H9 (cell line): ENCODE results near the gene KCNMB3. TPM values are rescaled to one million over a fixed set of nuclear protein-coding genes. Genes with fewer than 3 reads are reported as not detected.

Source experiments
- DNase-seq: peaks from one replicate; pipeline ENCODE4 v3.0.0-alpha.2; 2017
- H2AFZ ChIP-seq: one replicate; pipeline ENCODE4 v1.6.1; 2013; ENCODE audit warnings: mild to moderate bottlenecking, low read length, control low read depth, moderate library complexity
- H2AK5ac ChIP-seq: 2 replicates; pipeline ENCODE4 v1.6.1; 2013; ENCODE audit warnings: low read length, control low read depth, mixed read lengths; ENCODE audit not compliant: insufficient read length
- H2BK120ac ChIP-seq: one replicate; pipeline ENCODE4 v1.6.1; 2013; ENCODE audit warnings: low read depth, mild to moderate bottlenecking, low read length, control low read depth, inconsistent platforms; ENCODE audit not compliant: poor library complexity, severe bottlenecking
- H2BK12ac ChIP-seq: 2 replicates; pipeline ENCODE4 v1.6.1; 2013; ENCODE audit warnings: low read length, control low read depth, mixed read lengths, low read depth; ENCODE audit not compliant: insufficient read length
- H2BK15ac ChIP-seq: 2 replicates; pipeline ENCODE4 v1.6.1; 2013; ENCODE audit warnings: low read depth, low read length, control low read depth
- H2BK20ac ChIP-seq: one replicate; pipeline ENCODE4 v1.6.1; 2013; ENCODE audit warnings: low read depth, mild to moderate bottlenecking, low read length, control low read depth, inconsistent platforms; ENCODE audit not compliant: poor library complexity, severe bottlenecking
- H2BK5ac ChIP-seq: 2 replicates; pipeline ENCODE4 v1.6.1; 2013; ENCODE audit warnings: low read length, control low read depth, mixed read lengths; ENCODE audit not compliant: insufficient read length
- H3K14ac ChIP-seq: 2 replicates; pipeline ENCODE4 v1.6.1; 2013; ENCODE audit warnings: low read length, control low read depth; ENCODE audit not compliant: insufficient read depth
- H3K18ac ChIP-seq: 2 replicates; pipeline ENCODE4 v1.6.1; 2013; ENCODE audit warnings: low read depth, mild to moderate bottlenecking, mixed read lengths, low read length, control low read depth; ENCODE audit not compliant: insufficient read length
- H3K23ac ChIP-seq: 2 replicates; pipeline ENCODE4 v1.6.1; 2013; ENCODE audit warnings: low read length, control low read depth, mixed read lengths, low read depth; ENCODE audit not compliant: insufficient read length
- H3K23me2 ChIP-seq: 2 replicates; pipeline ENCODE4 v1.6.1; 2013; ENCODE audit warnings: low read depth, mild to moderate bottlenecking, mixed read lengths, low read length, control low read depth; ENCODE audit not compliant: insufficient read length, poor library complexity, severe bottlenecking
- H3K27ac ChIP-seq: 2 replicates; pipeline ENCODE4 v1.5.1; 2013; ENCODE audit warnings: low read length, control low read depth, mixed read lengths, low read depth; ENCODE audit not compliant: insufficient read length
- H3K27me3 ChIP-seq: 2 replicates; pipeline ENCODE4 v1.6.1; 2013; ENCODE audit warnings: low read length, control low read depth, inconsistent platforms; ENCODE audit not compliant: insufficient read depth
- H3K4ac ChIP-seq: 2 replicates; pipeline ENCODE4 v1.6.1; 2013; ENCODE audit warnings: low read depth, mild to moderate bottlenecking, control low read depth, inconsistent platforms, low read length, moderate library complexity
- H3K4me1 ChIP-seq: 2 replicates; pipeline ENCODE4 v1.6.1; 2013; ENCODE audit warnings: low read length, control low read depth, inconsistent platforms; ENCODE audit not compliant: insufficient read depth
- H3K4me2 ChIP-seq: 2 replicates; pipeline ENCODE4 v1.6.1; 2013; ENCODE audit warnings: low read length, control low read depth, mixed read lengths; ENCODE audit not compliant: insufficient read length, insufficient read depth
- H3K56ac ChIP-seq: 2 replicates; pipeline ENCODE4 v1.6.1; 2013; ENCODE audit warnings: low read depth, mild to moderate bottlenecking, mixed read lengths, low read length, control low read depth; ENCODE audit not compliant: insufficient read length
- H3K79me1 ChIP-seq: 2 replicates; pipeline ENCODE4 v1.6.1; 2013; ENCODE audit warnings: low read depth, mild to moderate bottlenecking, moderate library complexity, low read length, control low read depth, inconsistent platforms; ENCODE audit not compliant: insufficient read depth, poor library complexity, severe bottlenecking
- H3K79me2 ChIP-seq: 2 replicates; pipeline ENCODE4 v1.6.1; 2013; ENCODE audit warnings: low read length, control low read depth, inconsistent platforms; ENCODE audit not compliant: insufficient read depth
- H3K9ac ChIP-seq: 2 replicates; pipeline ENCODE4 v1.6.1; 2013; ENCODE audit warnings: low read length, control low read depth, mixed read lengths; ENCODE audit not compliant: insufficient read length; ENCODE audit errors: extremely low read depth
- H3K9me3 ChIP-seq: one replicate; pipeline ENCODE4 v1.6.1; 2013; ENCODE audit warnings: low read depth, low read length, inconsistent platforms; ENCODE audit not compliant: control insufficient read depth
- H3T11ph ChIP-seq: one replicate; pipeline ENCODE4 v1.6.1; 2013; ENCODE audit warnings: mild to moderate bottlenecking, low read length, control low read depth, inconsistent platforms
- H4K20me1 ChIP-seq: one replicate; pipeline ENCODE4 v1.6.1; 2013; ENCODE audit not compliant: control insufficient read depth, insufficient read length, insufficient read depth
- H4K5ac ChIP-seq: 2 replicates; pipeline ENCODE4 v1.6.1; 2013; ENCODE audit warnings: low read depth, mild to moderate bottlenecking, mixed read lengths, low read length, control low read depth; ENCODE audit not compliant: insufficient read length
- H4K8ac ChIP-seq: replicated peaks from 2 replicates; pipeline ENCODE4 v1.6.1; 2013; ENCODE audit warnings: low read length, control low read depth, mixed read lengths, low read depth; ENCODE audit not compliant: insufficient read length
- H4K91ac ChIP-seq: 2 replicates; pipeline ENCODE4 v1.6.1; 2013; ENCODE audit warnings: low read depth, mild to moderate bottlenecking, moderate library complexity, mixed read lengths, low read length, control low read depth; ENCODE audit not compliant: insufficient read length
- H3K27ac Mint-ChIP-seq, 3 experiments: 2 replicates in 2 of 3; 3 replicates in 1 of 3; pipeline ENCODE4 v1.8.0; 2020 to 2021; ENCODE audit warnings: mixed read lengths in 3 of 3, mild to moderate bottlenecking in 1 of 3, moderate library complexity in 1 of 3
- H3K27me3 Mint-ChIP-seq: 2 replicates; pipeline ENCODE4 v1.8.0; 2021; ENCODE audit warnings: low read depth, mild to moderate bottlenecking, moderate library complexity, mixed read lengths
- H3K36me3 Mint-ChIP-seq, 3 experiments: 2 replicates in 2 of 3; 3 replicates in 1 of 3; pipeline ENCODE4 v1.8.0; 2020 to 2021; ENCODE audit warnings: low read depth in 3 of 3, mixed read lengths in 3 of 3; ENCODE audit not compliant: insufficient read depth in 1 of 3
- H3K4me1 Mint-ChIP-seq, 2 experiments: 2 replicates each; pipeline ENCODE4 v1.8.0; 2020; ENCODE audit warnings: mixed read lengths in 2 of 2
- H3K4me3 Mint-ChIP-seq, 2 experiments: 2 replicates in 1 of 2; 3 replicates in 1 of 2; pipeline ENCODE4 v1.8.0; 2020 to 2021; ENCODE audit warnings: mild to moderate bottlenecking in 2 of 2, mixed read lengths in 2 of 2, moderate library complexity in 1 of 2
- H3K9me3 Mint-ChIP-seq, 2 experiments: 2 replicates in 1 of 2; 3 replicates in 1 of 2; pipeline ENCODE4 v1.8.0; 2020; ENCODE audit warnings: mild to moderate bottlenecking in 2 of 2, mixed read lengths in 2 of 2, moderate library complexity in 1 of 2
- WGBS: extraction: QIAGEN DNeasy Blood & Tissue Kit; methylation state at CpG from one replicate; pipeline ENCODE4 v1.1.7; 2013; ENCODE audit warnings: missing lambda C conversion rate, low lambda C conversion rate, mixed read lengths; ENCODE audit not compliant: insufficient read length; ENCODE audit errors: extremely low coverage; 5-methylcytosine and 5-hydroxymethylcytosine counted together
- total RNA-seq: library from RNA; stranded (reverse); gene quantifications from 2 replicates; pipeline ENCODE4 v1.2.1, GENCODE V29; 2021
- TF ChIP-seq, protein P1 (sequence below): fragments of 200-600 bp; sonication (generic); conservative IDR thresholded peaks from 3 replicates; pipeline ENCODE4 v1.8.0; 2021; ENCODE audit warnings: antibody characterized with exemption, mild to moderate bottlenecking

Gene KCNMB3
- total RNA-seq, 1 experiment from 2014 or later = 1.6 TPM

DNA sequence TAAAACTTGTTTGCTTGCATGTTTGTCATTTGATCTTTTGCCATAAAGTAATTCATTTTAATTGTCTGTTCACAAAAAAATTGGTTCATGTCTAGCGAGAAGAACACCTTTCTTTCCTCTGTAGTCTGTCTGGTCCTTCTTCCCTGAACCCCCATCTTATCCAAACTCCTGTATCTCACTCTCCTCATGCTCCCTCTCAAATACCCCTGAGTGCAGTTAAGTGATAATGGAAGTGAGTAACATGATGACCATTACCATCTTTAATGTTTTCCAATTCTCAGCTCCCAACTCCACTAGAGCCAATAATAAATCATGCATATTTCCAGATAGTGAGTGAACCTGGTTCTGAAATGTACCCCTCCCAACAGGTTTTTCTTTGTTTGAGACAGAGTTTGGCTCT, 14.2 kb upstream of the KCNMB3 start:
- Histone ChIP-seq H3K9me3 (no peaks in the 10 kb centered on the region), H3K14ac (no peak overlapping the region), H3K23ac (no peak overlapping the region), H2AFZ (no peak overlapping the region), H4K5ac (no peak overlapping the region), H2BK12ac (no peak overlapping the region), H3K27me3 (no peaks in the 10 kb centered on the region), H4K8ac (no peak overlapping the region), H2BK120ac (no peak overlapping the region), H3K56ac (no peak overlapping the region), H2AK5ac (no peak overlapping the region), H2BK20ac (no peak overlapping the region), H3K18ac (no peak overlapping the region), H3K79me2 (no peaks in the 10 kb centered on the region), H3K4me2 (no peak overlapping the region), H3K9ac (no peak overlapping the region), H3K23me2 (peaks cover 4% of the 10 kb centered on the region), H3K27ac (no peak overlapping the region), H4K91ac (no peak overlapping the region), H4K20me1 (no peaks in the 10 kb centered on the region), H3T11ph (no peak overlapping the region), H2BK5ac (no peak overlapping the region), H2BK15ac (no peak overlapping the region), H3K4me1 (no peaks in the 10 kb centered on the region), H3K79me1 (no peaks in the 10 kb centered on the region), H3K4ac (no peak overlapping the region)
- peaks cover 25% of the 10 kb centered on the region for H3K27me3 Mint-ChIP-seq
- H3K9me3 Mint-ChIP-seq = peaks cover 5 to 8% of the 10 kb centered on the region in 2 experiments; a peak in 4 of 5 replicates
- H3K4me1 Mint-ChIP-seq = peaks cover 2% of the 10 kb centered on the region in 2 experiments; a peak in 1 of 4 replicates
- DNase-seq = no peak
- H3K4me3 Mint-ChIP-seq = no peak overlapping the region
- no peak overlapping the region for H3K27ac Mint-ChIP-seq
- peaks cover 7 to 13% (median 11%) of the 10 kb centered on the region in 3 experiments; a peak in 6 of 7 replicates for H3K36me3 Mint-ChIP-seq
- TF ChIP-seq, protein P1, sequence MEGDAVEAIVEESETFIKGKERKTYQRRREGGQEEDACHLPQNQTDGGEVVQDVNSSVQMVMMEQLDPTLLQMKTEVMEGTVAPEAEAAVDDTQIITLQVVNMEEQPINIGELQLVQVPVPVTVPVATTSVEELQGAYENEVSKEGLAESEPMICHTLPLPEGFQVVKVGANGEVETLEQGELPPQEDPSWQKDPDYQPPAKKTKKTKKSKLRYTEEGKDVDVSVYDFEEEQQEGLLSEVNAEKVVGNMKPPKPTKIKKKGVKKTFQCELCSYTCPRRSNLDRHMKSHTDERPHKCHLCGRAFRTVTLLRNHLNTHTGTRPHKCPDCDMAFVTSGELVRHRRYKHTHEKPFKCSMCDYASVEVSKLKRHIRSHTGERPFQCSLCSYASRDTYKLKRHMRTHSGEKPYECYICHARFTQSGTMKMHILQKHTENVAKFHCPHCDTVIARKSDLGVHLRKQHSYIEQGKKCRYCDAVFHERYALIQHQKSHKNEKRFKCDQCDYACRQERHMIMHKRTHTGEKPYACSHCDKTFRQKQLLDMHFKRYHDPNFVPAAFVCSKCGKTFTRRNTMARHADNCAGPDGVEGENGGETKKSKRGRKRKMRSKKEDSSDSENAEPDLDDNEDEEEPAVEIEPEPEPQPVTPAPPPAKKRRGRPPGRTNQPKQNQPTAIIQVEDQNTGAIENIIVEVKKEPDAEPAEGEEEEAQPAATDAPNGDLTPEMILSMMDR = no peak
- WGBS = no CpG with 5 or more reads among the region's 1 CpG
